Gastroesophageal sphincter (tissue), 4 donors: Measurements from ENCODE around the gene MYO18B. TPM values are rescaled to one million over a fixed set of nuclear protein-coding genes. Genes with fewer than 3 reads are reported as not detected.

ENCODE experiments used
- ATAC-seq: fragments of 150-250 bp; one replicate; pipeline ENCODE4 v1.9.1; 2016; ENCODE audit warnings: mild to moderate bottlenecking, moderate library complexity
- H3K27ac ChIP-seq, 4 donors: fragments of 200-600 bp; sonication (generic) in 3 of 4; 1 replicate in 3 of 4; 2 replicates in 1 of 4; pipeline ENCODE4 v1.5.1; 2016 to 2019
- H3K27me3 ChIP-seq: fragments of 200-600 bp; sonication (generic); one replicate; pipeline ENCODE4 v1.5.1; 2019
- H3K36me3 ChIP-seq, 2 donors: fragments of 200-600 bp; sonication (generic); one replicate each; pipeline ENCODE4 v1.5.1; 2019; ENCODE audit warnings: control low read depth in 1 of 2
- H3K4me1 ChIP-seq, 3 donors: fragments of 200-600 bp; sonication (generic); 1 replicate in 2 of 3; 2 replicates in 1 of 3; pipeline ENCODE4 v1.5.1; 2016 to 2019; ENCODE audit warnings: control low read depth in 2 of 3
- H3K4me3 ChIP-seq, 2 donors: fragments of 200-600 bp; sonication (generic); one replicate each; pipeline ENCODE4 v1.5.1; 2019; ENCODE audit warnings: mild to moderate bottlenecking in 1 of 2, moderate library complexity in 1 of 2
- H3K9me3 ChIP-seq, 3 donors: fragments of 200-600 bp; sonication (generic); one replicate each; pipeline ENCODE4 v1.5.1; 2017 to 2019; ENCODE audit warnings: control low read depth in 2 of 3
- EP300 ChIP-seq: sonication (generic); formaldehyde crosslinking; IDR thresholded peaks from one replicate; pipeline ENCODE4 v1.6.1; 2017; ENCODE audit warnings: antibody characterized with exemption, mild to moderate bottlenecking
- POLR2A ChIP-seq, 2 donors: fragments of 450-650 bp; IDR thresholded peaks; one replicate each; pipeline ENCODE4 v1.6.1; 2017; ENCODE audit warnings: antibody characterized with exemption in 2 of 2, mild to moderate bottlenecking in 2 of 2, moderate library complexity in 1 of 2
- POLR2AphosphoS5 ChIP-seq: sonication (generic); formaldehyde crosslinking; IDR thresholded peaks from one replicate; pipeline ENCODE4 v1.6.1; 2017; ENCODE audit warnings: antibody characterized with exemption
- WGBS, 2 donors: methylation state at CpG; one replicate each; pipeline ENCODE4 v1.1.5; 2018; ENCODE audit warnings: low coverage in 1 of 2; 5-methylcytosine and 5-hydroxymethylcytosine counted together
- total RNA-seq, 4 donors: library from RNA; depleted of rRNA; stranded (reverse); fragments of >200 nt; gene quantifications; one replicate each; pipeline ENCODE4 v1.1.0, GENCODE V29; 2016
- TF ChIP-seq, protein P1 (sequence below), 4 experiments: fragments of 200-600 bp in 2 of 4; fragments of 450-650 bp in 2 of 4; sonication (generic) in 1 of 4; IDR thresholded peaks; one replicate each; pipeline ENCODE4 v1.5.1; 2017 to 2019; ENCODE audit warnings: antibody characterized with exemption in 4 of 4, mild to moderate bottlenecking in 2 of 4, moderate library complexity in 2 of 4

The MYO18B gene
- total RNA-seq, 4 donors from 2014 or later: 0.19 to 6.9 (median 1.4) TPM; not detected in 1

DNA sequence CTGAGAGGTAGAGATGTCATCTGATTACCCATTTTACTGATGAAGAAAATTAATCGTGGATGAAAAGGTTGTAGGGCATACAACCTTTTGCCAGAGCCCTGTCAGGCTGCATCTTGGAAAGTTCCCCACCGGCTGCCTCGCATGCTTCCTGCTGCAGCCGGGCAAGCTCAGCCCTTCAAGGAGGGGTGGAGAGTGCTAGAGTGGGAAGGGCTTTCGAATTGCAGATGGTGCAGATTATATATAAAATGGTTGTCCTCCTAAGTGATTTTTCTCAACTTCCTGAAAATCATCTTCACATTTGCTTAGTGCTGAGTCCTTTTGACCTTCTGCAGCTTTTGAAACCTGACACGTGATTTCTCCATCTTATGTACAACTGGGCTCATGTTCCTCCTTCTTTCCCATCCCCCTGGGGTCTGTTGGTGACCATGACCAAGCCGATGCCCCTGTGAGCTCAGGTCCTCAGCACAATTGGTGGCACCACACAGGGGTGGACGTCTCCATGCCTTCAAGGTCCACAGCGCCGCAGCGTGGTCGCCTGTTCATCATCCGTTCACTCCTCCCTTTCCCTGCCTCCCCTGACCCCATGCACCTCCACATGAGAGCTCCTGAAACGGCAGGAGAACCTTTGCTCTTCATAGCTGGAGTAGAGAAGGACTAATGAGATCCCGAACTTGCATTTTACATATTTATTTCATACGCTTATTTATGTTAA lies 47.6 kb upstream of the MYO18B start:
- Histone ChIP-seq H3K27ac (no peak overlapping the region), H3K4me1 (no peaks in the 10 kb centered on the region), H3K36me3 (peaks cover 0 to 30% of the 10 kb centered on the region in 2 donors), H3K9me3 (no peaks in the 10 kb centered on the region), H3K27me3 (no peaks in the 10 kb centered on the region), H3K4me3 (no peak overlapping the region)
- TF ChIP-seq POLR2AphosphoS5: no peak
- TF ChIP-seq, protein P1, sequence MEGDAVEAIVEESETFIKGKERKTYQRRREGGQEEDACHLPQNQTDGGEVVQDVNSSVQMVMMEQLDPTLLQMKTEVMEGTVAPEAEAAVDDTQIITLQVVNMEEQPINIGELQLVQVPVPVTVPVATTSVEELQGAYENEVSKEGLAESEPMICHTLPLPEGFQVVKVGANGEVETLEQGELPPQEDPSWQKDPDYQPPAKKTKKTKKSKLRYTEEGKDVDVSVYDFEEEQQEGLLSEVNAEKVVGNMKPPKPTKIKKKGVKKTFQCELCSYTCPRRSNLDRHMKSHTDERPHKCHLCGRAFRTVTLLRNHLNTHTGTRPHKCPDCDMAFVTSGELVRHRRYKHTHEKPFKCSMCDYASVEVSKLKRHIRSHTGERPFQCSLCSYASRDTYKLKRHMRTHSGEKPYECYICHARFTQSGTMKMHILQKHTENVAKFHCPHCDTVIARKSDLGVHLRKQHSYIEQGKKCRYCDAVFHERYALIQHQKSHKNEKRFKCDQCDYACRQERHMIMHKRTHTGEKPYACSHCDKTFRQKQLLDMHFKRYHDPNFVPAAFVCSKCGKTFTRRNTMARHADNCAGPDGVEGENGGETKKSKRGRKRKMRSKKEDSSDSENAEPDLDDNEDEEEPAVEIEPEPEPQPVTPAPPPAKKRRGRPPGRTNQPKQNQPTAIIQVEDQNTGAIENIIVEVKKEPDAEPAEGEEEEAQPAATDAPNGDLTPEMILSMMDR (IDR thresholded peaks at IDR 0.05): no peak
- ATAC-seq: no peak
- 80 to 95% methylated on average over 8 to 11 of the region's 16 CpGs for WGBS, 2 donors

DNA sequence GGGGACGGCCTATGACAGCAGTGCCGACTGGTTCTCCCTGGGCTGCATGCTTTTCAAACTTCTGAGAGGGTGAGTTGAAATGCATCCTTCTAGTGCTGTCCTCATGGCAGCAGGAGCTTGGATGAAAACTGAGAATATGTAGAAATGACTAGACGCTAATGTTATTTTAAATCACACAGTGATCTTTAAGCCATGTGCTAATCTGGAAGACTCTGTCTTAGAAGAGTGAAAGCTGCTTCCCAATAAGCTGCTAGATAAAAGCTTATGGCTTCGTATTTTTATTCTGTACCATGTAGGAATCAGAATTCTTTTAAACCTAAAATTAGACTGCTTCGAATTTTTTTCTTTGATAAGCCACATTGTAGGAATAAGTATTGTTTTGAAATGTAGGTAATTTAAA lies 46.8 kb upstream of the MYO18B start:
- Histone ChIP-seq H3K4me1 (no peaks in the 10 kb centered on the region), H3K36me3 (peaks cover 0 to 28% of the 10 kb centered on the region in 2 donors), H3K27me3 (no peaks in the 10 kb centered on the region), H3K9me3 (no peaks in the 10 kb centered on the region), H3K4me3 (no peak overlapping the region), H3K27ac (no peak overlapping the region)
- ATAC-seq: no peak
- 80 to 90% methylated on average over 4 to 5 of the region's 5 CpGs for WGBS, 2 donors
- no peak for TF ChIP-seq POLR2AphosphoS5
- TF ChIP-seq EP300: no peak
- TF ChIP-seq, protein P1 (IDR thresholded peaks at IDR 0.05): no peak
- TF ChIP-seq POLR2A (IDR thresholded peaks at IDR 0.05): no peak

DNA sequence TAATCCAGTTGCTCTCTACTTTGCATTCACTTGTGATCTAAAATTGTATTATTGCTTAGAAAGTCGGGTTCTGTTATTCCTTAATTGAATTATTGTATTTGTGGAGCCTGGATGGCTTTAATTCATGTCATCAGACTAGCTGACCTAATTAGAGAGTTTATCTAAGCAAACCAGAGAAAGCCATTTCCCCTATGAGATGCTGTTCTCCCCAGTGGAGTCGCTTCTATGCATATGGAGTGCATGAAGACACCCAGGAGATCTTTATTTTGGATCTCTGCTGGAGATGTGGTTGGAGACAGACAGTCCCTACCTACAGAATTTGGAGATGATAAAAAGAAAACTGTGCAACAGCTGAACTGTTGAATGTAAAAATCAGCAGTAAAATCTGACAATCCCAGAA lies 45.2 kb upstream of the MYO18B start:
- Histone ChIP-seq H3K9me3 (no peaks in the 10 kb centered on the region), H3K27me3 (no peaks in the 10 kb centered on the region), H3K4me1 (peaks cover 0 to 14% (median 7%) of the 10 kb centered on the region in 3 donors), H3K36me3 (peaks cover 0 to 15% of the 10 kb centered on the region in 2 donors), H3K4me3 (no peak overlapping the region), H3K27ac (no peak overlapping the region)
- no peak for ATAC-seq
- 77% methylated on average over 2 of the region's 2 CpGs; no CpG with 5 or more reads in 1 of the 2 donors for WGBS, 2 donors
- TF ChIP-seq POLR2A (IDR thresholded peaks at IDR 0.05) (no peak), EP300 (no peak), POLR2AphosphoS5 (no peak)
- TF ChIP-seq, protein P1 (IDR thresholded peaks at IDR 0.05): no peak

DNA sequence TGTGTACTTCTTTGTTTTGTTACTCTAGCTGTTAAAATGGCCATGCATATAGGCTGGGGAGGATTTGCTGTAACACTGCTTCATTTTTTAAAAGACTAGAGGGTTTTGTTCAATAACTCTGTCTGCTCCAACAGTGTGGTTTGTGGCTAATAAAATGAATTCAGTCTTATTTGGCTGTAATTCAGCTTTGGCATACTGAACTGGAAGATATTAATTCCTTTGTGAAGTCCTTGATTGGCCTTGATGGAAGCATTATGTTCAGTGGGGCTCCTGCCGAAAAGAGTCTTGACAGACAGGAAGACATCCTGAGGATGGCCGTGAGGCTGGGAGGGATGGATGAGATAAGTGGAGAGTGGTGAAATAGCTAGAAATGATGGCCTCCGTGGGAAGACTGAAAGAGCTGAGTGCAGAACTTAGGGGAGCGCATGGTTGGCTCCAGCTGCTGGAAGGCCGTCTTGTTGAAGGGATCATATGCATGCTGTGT lies 44.8 kb upstream of the MYO18B start:
- H3K27me3 ChIP-seq: no peaks in the 10 kb centered on the region
- H3K27ac ChIP-seq: no peak overlapping the region
- H3K4me1 ChIP-seq: peaks cover 0 to 15% (median 7%) of the 10 kb centered on the region in 3 donors
- H3K36me3 ChIP-seq: peaks cover 0 to 15% of the 10 kb centered on the region in 2 donors
- 74 to 76% methylated on average over 5 of the region's 5 CpGs for WGBS, 2 donors
- no peak overlapping the region for H3K4me3 ChIP-seq
- TF ChIP-seq POLR2A (IDR thresholded peaks at IDR 0.05): no peak
- TF ChIP-seq, protein P1 (IDR thresholded peaks at IDR 0.05): no peak
- TF ChIP-seq POLR2AphosphoS5: no peak
- TF ChIP-seq EP300: no peak
- no peaks in the 10 kb centered on the region for H3K9me3 ChIP-seq
- ATAC-seq: no peak

DNA sequence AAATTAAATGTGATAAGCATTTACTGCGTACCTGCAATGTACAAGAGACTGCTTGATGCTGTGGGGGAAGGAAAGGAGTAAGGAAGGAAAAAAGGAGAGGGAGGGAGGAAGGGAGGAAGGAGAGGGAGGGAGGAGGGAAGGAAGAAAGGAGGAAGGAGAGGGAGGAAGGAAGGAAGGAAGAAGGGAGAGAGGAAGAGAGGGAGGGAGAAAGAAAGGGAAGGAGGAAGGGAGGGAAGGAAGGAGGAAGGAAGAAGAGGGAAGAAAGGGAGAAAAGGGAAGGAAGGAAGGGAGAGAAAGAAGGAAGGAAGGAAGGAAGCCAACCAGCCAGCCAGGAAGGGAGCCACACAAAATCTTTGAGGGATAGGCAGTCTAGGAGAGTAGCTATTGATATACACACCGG lies 44.0 kb upstream of the MYO18B start:
- peaks cover 0 to 15% of the 10 kb centered on the region in 2 donors for H3K36me3 ChIP-seq
- no peak overlapping the region for H3K27ac ChIP-seq
- no peak overlapping the region for H3K4me3 ChIP-seq
- ATAC-seq: no peak
- 82 to 83% methylated on average over 1 to 2 of the region's 2 CpGs for WGBS, 2 donors
- H3K4me1 ChIP-seq: peaks cover 0 to 15% (median 7%) of the 10 kb centered on the region in 3 donors
- no peaks in the 10 kb centered on the region for H3K27me3 ChIP-seq
- H3K9me3 ChIP-seq: no peaks in the 10 kb centered on the region
- no peak for TF ChIP-seq POLR2AphosphoS5
- TF ChIP-seq POLR2A (IDR thresholded peaks at IDR 0.05): no peak
- TF ChIP-seq, protein P1 (IDR thresholded peaks at IDR 0.05): no peak
- TF ChIP-seq EP300: no peak
